AG04449 (cell line): ENCODE measurements around the gene RDH14.

Experiments used
- CTCF ChIA-PET: fragments of 350-600 bp; formaldehyde crosslinking; extraction: SDS; loops from one replicate; lab custom pipeline; 2021; ENCODE audit warnings: antibody characterized with exemption; lab: Yijun Ruan, JAX
- POLR2A ChIA-PET: fragments of 400-600, 350-600 bp; formaldehyde crosslinking; extraction: SDS; loops from one replicate; lab custom pipeline; 2020; ENCODE audit warnings: antibody characterized with exemption, inconsistent platforms; lab: Yijun Ruan, JAX
- DNase-seq: peaks from one replicate; pipeline ENCODE4 v3.0.0-alpha.2; 2010; ENCODE audit warnings: low read depth, low spot score
- H3K4me3 ChIP-seq: 2 replicates; pipeline ENCODE4 v1.5.1; 2011; ENCODE audit warnings: low read depth, mild to moderate bottlenecking, control low read depth, low read length
- CTCF ChIP-seq: IDR thresholded peaks from one replicate; pipeline ENCODE4 v1.5.1; 2011; ENCODE audit warnings: mild to moderate bottlenecking, moderate library complexity, low read length, control low read depth, inconsistent platforms; ENCODE audit not compliant: insufficient read depth; ENCODE audit errors: missing control alignments

RDH14 gene

GRCh38 chr2:18593496-18593895 is 33.0 kb upstream of the RDH14 start:
- no peak for DNase-seq
- ChIA-PET CTCF (interaction anchor here (0.8 to 1.1 kb wide), 2 partner anchors 17 to 50 kb away, joined by 3 read pairs; no protein-coding TSS in a partner anchor), POLR2A (no interaction called here)
- H3K4me3 ChIP-seq: no peak overlapping the region
- TF ChIP-seq CTCF: no peak

- no peak for DNase-seq
- no peak for TF ChIP-seq CTCF
- ChIA-PET CTCF (no interaction called here), POLR2A (no interaction called here)
- no peak overlapping the region for H3K4me3 ChIP-seq
These were observed 31.9 kb upstream of the RDH14 start for GRCh38 chr2:18592372-18592771.

GRCh38 chr2:18589354-18589753 is 28.9 kb upstream of the RDH14 start, which contains the start of gene NT5C1B:
TSS of gene NT5C1B (minus strand) at chr2:18589569. CDS start at chr2:18589468, 101 bp downstream.
- H3K4me3 ChIP-seq: no peak within 1 kb of the TSS
- DNase-seq: no peak
- ChIA-PET POLR2A (no interaction called here), CTCF (no interaction called here)
- no peak for TF ChIP-seq CTCF

GRCh38 chr2:18588802-18589201 is 28.3 kb upstream of the RDH14 start:
- ChIA-PET CTCF (no interaction called here), POLR2A (no interaction called here)
- no peak overlapping the region for H3K4me3 ChIP-seq
- DNase-seq: no peak
- TF ChIP-seq CTCF: no peak

- DNase-seq: no peak
- ChIA-PET CTCF (no interaction called here), POLR2A (no interaction called here)
- no peak overlapping the region for H3K4me3 ChIP-seq
- no peak for TF ChIP-seq CTCF
These were observed 27.6 kb upstream of the RDH14 start for GRCh38 chr2:18588049-18588448.

GRCh38 chr2:18585526-18585925 is 25.1 kb upstream of the RDH14 start:
- no peak for TF ChIP-seq CTCF
- ChIA-PET POLR2A (no interaction called here), CTCF (interaction anchor here (1.5 kb wide), 1 partner anchor 65 kb away, joined by 3 read pairs; no protein-coding TSS in a partner anchor)
- no peak for DNase-seq
- H3K4me3 ChIP-seq: no peak overlapping the region
